Measurements from ENCODE around the gene ZNF581.
A peak's percentile ranks its signal among the peaks of the same experiment; 100 is the strongest.

DNA sequence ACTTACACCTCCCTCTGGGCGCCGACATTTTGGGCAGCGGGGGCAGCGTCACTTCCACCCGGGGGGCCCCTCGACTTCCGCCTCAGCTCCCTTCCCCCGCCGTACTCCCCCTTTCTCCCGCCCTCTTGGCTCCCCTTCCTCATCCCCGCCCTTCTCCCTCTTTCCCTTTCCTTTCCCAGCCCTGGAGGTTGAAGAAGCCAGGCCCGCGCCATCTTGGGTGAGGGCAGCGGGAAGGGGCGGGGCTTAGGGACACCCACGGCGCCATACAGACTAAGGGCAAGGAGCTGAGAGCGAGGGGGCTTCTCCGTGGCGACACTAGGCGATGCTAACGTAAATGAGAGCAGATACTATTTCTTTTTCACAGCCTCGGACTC is 44.0 kb upstream of the ZNF581 start, which contains the start of gene FIZ1:
- TF ChIP-seq LEF1 (IDR thresholded peaks at IDR 0.05; ENCODE audit: borderline replicate concordance) (no peak), FOXK2 (IDR thresholded peaks at IDR 0.05) (no peak), FOXA1 (IDR thresholded peaks at IDR 0.05) (no peak), SUZ12 (IDR thresholded peaks at IDR 0.05) (no peak), SP1 (IDR thresholded peaks at IDR 0.05) (no peak), HDGF (IDR thresholded peaks at IDR 0.05; ENCODE audit: borderline replicate concordance) (no peak), ZNF384 (IDR thresholded peaks at IDR 0.05) (no peak), BHLHE40 (IDR thresholded peaks at IDR 0.05; ENCODE audit: borderline replicate concordance) (no peak), ARNT (IDR thresholded peaks at IDR 0.05) (no peak), ELF4 (IDR thresholded peaks at IDR 0.05) (peak; percentile 67; the same call in 1 of the 2 replicates), FOXM1 (IDR thresholded peaks at IDR 0.05; ENCODE audit: borderline replicate concordance) (no peak)

Measured in HEK293T (cell line).